Adrenal gland (tissue), 12 donors: ENCODE data around the gene INPP1. TPM values are rescaled to one million over a fixed set of nuclear protein-coding genes. Genes with fewer than 3 reads are reported as not detected.
"Not testable (repeated sequence)": the region's sequence is repeated elsewhere in the genome, so short reads cannot be mapped to it uniquely, and the experiment has no call there.

Experiments used
- DNase-seq, 7 donors: peaks; one replicate each; pipeline ENCODE4 v3.0.0-alpha.2; 2019 to 2020
- H3K27ac ChIP-seq, 5 donors: fragments of 200-600 bp; sonication (generic) in 4 of 5; 1 replicate in 3 of 5; 2 replicates in 2 of 5; pipeline versions ENCODE4 v1.5.1 to v1.8.0; 2016 to 2020; ENCODE audit warnings: mild to moderate bottlenecking in 1 of 5
- H3K27me3 ChIP-seq: fragments of 200-600 bp; 2 replicates; pipeline ENCODE4 v1.8.0; 2021
- H3K36me3 ChIP-seq, 2 donors: fragments of 200-600 bp; replicated peaks in 1 of 2; 1 replicate in 1 of 2; 2 replicates in 1 of 2; pipeline versions ENCODE4 v1.5.1 to v1.8.0; 2018 to 2022
- H3K4me1 ChIP-seq, 2 donors: fragments of 200-600 bp; replicated peaks in 1 of 2; 1 replicate in 1 of 2; 2 replicates in 1 of 2; pipeline versions ENCODE4 v1.5.1 to v1.8.0; 2018 to 2021
- H3K4me3 ChIP-seq, 4 donors: fragments of 200-600 bp; sonication (generic) in 3 of 4; one replicate each; pipeline ENCODE4 v1.5.1; 2016 to 2018
- H3K9me3 ChIP-seq, 3 donors: fragments of 200-600 bp; sonication (generic) in 1 of 3; replicated peaks in 1 of 3; 1 replicate in 2 of 3; 2 replicates in 1 of 3; pipeline versions ENCODE4 v1.5.1 to v1.8.0; 2016 to 2021
- CTCF ChIP-seq, 6 experiments: fragments of 450-650 bp in 4 of 6; fragments of 200-600 bp in 2 of 6; sonication (generic) in 1 of 6; IDR thresholded peaks; 1 replicate in 5 of 6; 2 replicates in 1 of 6; pipeline versions ENCODE4 v1.5.1 to v1.8.0; 2016 to 2021; ENCODE audit warnings: antibody characterized with exemption in 6 of 6, mild to moderate bottlenecking in 2 of 6, moderate library complexity in 1 of 6
- POLR2A ChIP-seq, 2 donors: fragments of 450-650 bp; IDR thresholded peaks; one replicate each; pipeline ENCODE4 v1.6.1; 2017; ENCODE audit warnings: antibody characterized with exemption in 2 of 2, mild to moderate bottlenecking in 2 of 2, moderate library complexity in 1 of 2
- WGBS, 4 donors: extraction: QIAGEN DNeasy Blood & Tissue Kit in 2 of 4; methylation state at CpG; one replicate each; pipeline versions ENCODE4 v1.1.5 to v1.1.7; 2013 to 2017; 5-methylcytosine and 5-hydroxymethylcytosine counted together
- intact Hi-C, 2 donors: fragments of 100-400 bp; cut with DNase I; formaldehyde crosslinking; loops; one replicate each; pipeline versions ENCODE4 v1.14.1 to v1.15.0; 2022 to 2023
- polyA plus RNA-seq, 3 donors: library from polyadenylated mRNA; stranded (reverse); fragments of 200-250 nt in 2 of 3; fragments of 350-450 nt in 1 of 3; fragmentation: Illumina TruSeq in 1 of 3; extraction: RNeasy Lipid Tissue Mini Kit (QIAGEN cat#74804) in 1 of 3; gene quantifications; one replicate each; pipeline ENCODE4 v1.2.3, GENCODE V29; 2013 to 2014
- total RNA-seq, 9 donors: library from RNA; depleted of rRNA in 4 of 9; stranded (reverse); fragments of >200 nt in 4 of 9; fragments of 120-200 nt in 1 of 9; fragmentation: NEBNext Ultra II Directional in 1 of 9; extraction: Animal tissue kit (Norgen Biotek cat#: 25700) in 1 of 9; gene quantifications; one replicate each; pipeline versions ENCODE4 v1.1.0 to v1.2.4, GENCODE V29; 2013 to 2023
- donor health status: healthy with polysubstance abuse.
- donor health status: Bipolar disorder and iron deficiency.
- donor health status: DM: yes; HTN: yes; CAD: no.
- donor health status: DM: no; HTN: no; CAD: no.
- donor health status: DM: no; HTN: no; CAD: no.
- donor health status: DM: yes; HTN: yes; CAD: no.

INPP1 gene
- total and polyA plus RNA-seq, 12 donors, result 18.8 to 74.1 (median 44.4) TPM

- no peaks in the 10 kb centered on the region for H3K27me3 ChIP-seq
- no peak overlapping the region for H3K4me3 ChIP-seq
- no peak for TF ChIP-seq POLR2A (IDR thresholded peaks at IDR 0.05)
- no peak for TF ChIP-seq CTCF (IDR thresholded peaks at IDR 0.05)
- H3K36me3 ChIP-seq, result no peaks in the 10 kb centered on the region
- no peaks in the 10 kb centered on the region for H3K9me3 ChIP-seq
- H3K27ac ChIP-seq, result peak overlapping the region in 4 of 5 donors; percentile 48 to 60 (median 58)
- H3K4me1 ChIP-seq, result peaks cover 34 to 57% of the 10 kb centered on the region in 2 donors
- intact Hi-C loops, result no loop called here
- DNase-seq, result no peak
Measured at GRCh38 chr2:190353537-190353899, 10.1 kb downstream of the INPP1 start.

- peaks cover 40 to 63% of the 10 kb centered on the region in 2 donors for H3K4me1 ChIP-seq
- H3K27ac ChIP-seq, result peak overlapping the region in 4 of 5 donors; percentile 18 to 60 (median 46)
- 42 to 55% (median 48%) methylated on average over 12 of the region's 12 CpGs for WGBS, 4 donors
- TF ChIP-seq POLR2A (IDR thresholded peaks at IDR 0.05), result no peak
- TF ChIP-seq CTCF (IDR thresholded peaks at IDR 0.05), result no peak
- H3K27me3 ChIP-seq, result no peaks in the 10 kb centered on the region
- peak in 3 of 7 donors; percentile 44 to 71 (median 46) for DNase-seq
- H3K36me3 ChIP-seq, result no peaks in the 10 kb centered on the region
- intact Hi-C loops, result no loop called here
- H3K4me3 ChIP-seq, result no peak overlapping the region
- no peaks in the 10 kb centered on the region for H3K9me3 ChIP-seq
Measured at GRCh38 chr2:190354003-190354690, 10.8 kb downstream of the INPP1 start.

- Histone ChIP-seq H3K27ac (peak overlapping the region in 4 of 5 donors; percentile 19 to 79 (median 42)), H3K4me3 (peak overlapping the region in 1 of 4 donors; percentile 0), H3K27me3 (no peaks in the 10 kb centered on the region), H3K9me3 (no peaks in the 10 kb centered on the region), H3K4me1 (peaks cover 55 to 81% of the 10 kb centered on the region in 2 donors), H3K36me3 (no peaks in the 10 kb centered on the region)
- intact Hi-C loops, result no loop called here
- peak in 4 of 7 donors; percentile 33 to 48 (median 42) for DNase-seq
- WGBS, 4 donors, result 41 to 65% (median 49%) methylated on average over 6 of the region's 6 CpGs
- no peak for TF ChIP-seq POLR2A (IDR thresholded peaks at IDR 0.05)
- no peak for TF ChIP-seq CTCF (IDR thresholded peaks at IDR 0.05)
Measured at GRCh38 chr2:190355968-190356644, 12.7 kb downstream of the INPP1 start.

GRCh38 chr2:190357600-190357999 lies 14.2 kb downstream of the INPP1 start:
- Histone ChIP-seq H3K4me1 (peaks cover 52 to 78% of the 10 kb centered on the region in 2 donors), H3K36me3 (no peaks in the 10 kb centered on the region), H3K9me3 (no peaks in the 10 kb centered on the region), H3K27ac (no peak overlapping the region), H3K27me3 (no peaks in the 10 kb centered on the region), H3K4me3 (no peak overlapping the region)
- no peak for TF ChIP-seq CTCF (IDR thresholded peaks at IDR 0.05)
- no peak for TF ChIP-seq POLR2A (IDR thresholded peaks at IDR 0.05)
- 45 to 74% (median 58%) methylated on average over 2 of the region's 2 CpGs for WGBS, 4 donors
- intact Hi-C loops, result no loop called here
- no peak for DNase-seq

GRCh38 chr2:190358655-190359448 lies 15.5 kb downstream of the INPP1 start:
- intact Hi-C loops, H3K36me3 ChIP-seq, H3K27me3 ChIP-seq, DNase-seq, H3K9me3 ChIP-seq: not testable (repeated sequence)
- Histone ChIP-seq H3K4me3 (peak overlapping the region in 1 of 4 donors; percentile 39), H3K27ac (peak overlapping the region in 4 of 5 donors; percentile 40 to 86 (median 72)), H3K4me1 (peaks cover 41 to 66% of the 10 kb centered on the region in 2 donors)
- 70 to 78% (median 73%) methylated on average over 4 to 8 of the region's 8 CpGs for WGBS, 4 donors
